Keratinocyte (primary cell): Measurements from ENCODE around the gene RNF212. TPM values are rescaled to one million over a fixed set of nuclear protein-coding genes. Genes with fewer than 3 reads are reported as not detected.

Source experiments
- DNase-seq: peaks from one replicate; pipeline ENCODE4 v3.0.0-alpha.2; 2011; ENCODE audit warnings: low read depth, missing footprints, low spot score
- FAIRE-seq: peaks from 2 replicates; lab custom pipeline; 2011; peaks lifted over from hg19 to GRCh38; lab: Jason Lieb, UNC
- H2AFZ ChIP-seq: 2 replicates; pipeline ENCODE4 v1.6.0; 2012; ENCODE audit warnings: low read length, control low read depth, inconsistent platforms; ENCODE audit not compliant: control insufficient read depth
- H3K27ac ChIP-seq: 2 replicates; pipeline ENCODE4 v1.5.1; 2011; ENCODE audit warnings: low read length; ENCODE audit not compliant: control insufficient read depth, insufficient read depth
- H3K27me3 ChIP-seq: 3 replicates; pipeline ENCODE4 v1.6.0; 2011; ENCODE audit warnings: low read length; ENCODE audit not compliant: control insufficient read depth, insufficient read depth; ENCODE audit errors: extremely low read depth
- H3K36me3 ChIP-seq, 2 experiments: 2 replicates in 1 of 2; 3 replicates in 1 of 2; pipeline ENCODE4 v1.5.1; 2011; ENCODE audit warnings: low read length in 2 of 2, mild to moderate bottlenecking in 1 of 2; ENCODE audit not compliant: control insufficient read depth in 2 of 2, insufficient read depth in 2 of 2; ENCODE audit errors: extremely low read depth in 1 of 2
- H3K4me1 ChIP-seq: 3 replicates; pipeline ENCODE4 v1.5.1; 2011; ENCODE audit warnings: low read length; ENCODE audit not compliant: control insufficient read depth, insufficient read depth; ENCODE audit errors: extremely low read depth
- H3K4me2 ChIP-seq: 3 replicates; pipeline ENCODE4 v1.6.0; 2011; ENCODE audit warnings: low read depth, low read length; ENCODE audit not compliant: control insufficient read depth, insufficient read depth; ENCODE audit errors: extremely low read depth
- H3K4me3 ChIP-seq, 3 experiments: fragments of 200-600 bp in 1 of 3; sonication (generic) in 1 of 3; 2 replicates in 2 of 3; 3 replicates in 1 of 3; pipeline ENCODE4 v1.5.1; 2011 to 2016; ENCODE audit warnings: low read length in 3 of 3, mild to moderate bottlenecking in 3 of 3, control low read depth in 2 of 3, inconsistent platforms in 1 of 3, low read depth in 1 of 3, mixed read lengths in 1 of 3, mixed run types in 1 of 3, moderate library complexity in 1 of 3; ENCODE audit not compliant: control insufficient read depth in 2 of 3, insufficient read depth in 2 of 3; ENCODE audit errors: extremely low read depth in 1 of 3
- H3K79me2 ChIP-seq: 2 replicates; pipeline ENCODE4 v1.6.0; 2012; ENCODE audit warnings: low read length; ENCODE audit not compliant: control insufficient read depth, insufficient read depth
- H3K9ac ChIP-seq: 3 replicates; pipeline ENCODE4 v1.6.0; 2011; ENCODE audit warnings: low read length; ENCODE audit not compliant: control insufficient read depth, insufficient read depth; ENCODE audit errors: extremely low read depth
- H3K9me1 ChIP-seq: 3 replicates; pipeline ENCODE4 v1.6.0; 2011; ENCODE audit warnings: low read length; ENCODE audit not compliant: control insufficient read depth, insufficient read depth; ENCODE audit errors: extremely low read depth
- H3K9me3 ChIP-seq: 2 replicates; pipeline ENCODE4 v1.5.1; 2012; ENCODE audit warnings: low read depth, low read length; ENCODE audit not compliant: control insufficient read depth
- H4K20me1 ChIP-seq: 3 replicates; pipeline ENCODE4 v1.6.0; 2011; ENCODE audit warnings: low read length; ENCODE audit not compliant: control insufficient read depth, insufficient read depth; ENCODE audit errors: extremely low read depth
- EZH2 ChIP-seq: IDR thresholded peaks from one replicate; pipeline ENCODE4 v1.6.1; 2012; ENCODE audit warnings: inconsistent platforms, mild to moderate bottlenecking, low read length, moderate library complexity
- dilution Hi-C: fragments of 300-500 bp; cut with MboI; formaldehyde crosslinking; loops from one replicate; pipeline ENCODE4 v1.7.0; 2020; ENCODE audit warnings: low sequenced_read_pairs; ENCODE audit not compliant: extremely low pct_ligation_motif_present
- polyA plus RNA-seq, 5 experiments: library from polyadenylated mRNA; depleted of rRNA in 3 of 5; stranded (reverse) in 3 of 5; stranded (forward) in 1 of 5; unstranded in 1 of 5; fragments of >200 nt; gene quantifications; 1 replicate in 1 of 5; 2 replicates in 3 of 5; 3 replicates in 1 of 5; pipeline versions ENCODE4 v1.2.1 to v1.2.3, GENCODE V29; 2011 to 2012; ENCODE audit warnings: missing spikeins in 2 of 5, low read depth in 1 of 5, low replicate concordance in 1 of 5
- TF ChIP-seq, protein P1 (sequence below), 3 experiments: IDR thresholded peaks in 1 of 3; conservative IDR thresholded peaks in 1 of 3; optimal IDR thresholded peaks in 1 of 3; 2 replicates in 2 of 3; 3 replicates in 1 of 3; pipeline versions ENCODE3 to v1.5.1; 2011; ENCODE audit warnings: low read length in 3 of 3, mild to moderate bottlenecking in 3 of 3, moderate library complexity in 2 of 3, control low read depth in 1 of 3, inconsistent platforms in 1 of 3; ENCODE audit not compliant: insufficient read depth in 2 of 3; ENCODE audit errors: extremely low read depth in 1 of 3

The RNF212 gene
- polyA plus RNA-seq, 1 donor (not counting 4 experiments of a cell fraction or from before 2014, with no cell fraction given): 0.16 TPM

DNA sequence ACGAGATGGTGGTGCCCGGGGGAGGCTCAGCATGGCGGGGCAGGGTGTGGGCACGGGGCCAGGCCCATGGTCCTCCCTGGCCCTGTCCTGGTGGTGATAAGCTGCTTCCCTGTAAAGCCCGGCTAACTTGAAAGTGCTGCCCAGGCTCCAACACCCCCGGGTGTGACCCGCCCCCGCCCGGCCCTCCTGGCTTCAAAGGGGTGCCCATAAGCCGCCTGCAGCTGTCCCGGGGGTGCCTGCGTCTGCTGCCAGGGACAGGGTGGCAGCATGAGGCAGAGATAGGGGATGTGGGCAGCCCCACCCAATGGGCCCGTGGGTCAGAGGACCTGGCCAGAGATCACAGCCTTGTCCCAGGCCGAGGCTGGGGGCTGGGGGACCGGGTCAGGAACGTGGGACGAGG lies 83.8 kb downstream of the RNF212 start:
- no peak overlapping the region for H3K27ac ChIP-seq
- H3K9me1 ChIP-seq: no peaks in the 10 kb centered on the region
- dilution Hi-C loops: no loop called here
- H3K4me2 ChIP-seq: no peak overlapping the region
- H3K9ac ChIP-seq: no peak overlapping the region
- no peaks in the 10 kb centered on the region for H3K9me3 ChIP-seq
- H2AFZ ChIP-seq: no peak overlapping the region
- FAIRE-seq (no peak), DNase-seq (no peak)
- H3K4me1 ChIP-seq: peaks cover 3% of the 10 kb centered on the region
- TF ChIP-seq EZH2: no peak
- TF ChIP-seq, protein P1, sequence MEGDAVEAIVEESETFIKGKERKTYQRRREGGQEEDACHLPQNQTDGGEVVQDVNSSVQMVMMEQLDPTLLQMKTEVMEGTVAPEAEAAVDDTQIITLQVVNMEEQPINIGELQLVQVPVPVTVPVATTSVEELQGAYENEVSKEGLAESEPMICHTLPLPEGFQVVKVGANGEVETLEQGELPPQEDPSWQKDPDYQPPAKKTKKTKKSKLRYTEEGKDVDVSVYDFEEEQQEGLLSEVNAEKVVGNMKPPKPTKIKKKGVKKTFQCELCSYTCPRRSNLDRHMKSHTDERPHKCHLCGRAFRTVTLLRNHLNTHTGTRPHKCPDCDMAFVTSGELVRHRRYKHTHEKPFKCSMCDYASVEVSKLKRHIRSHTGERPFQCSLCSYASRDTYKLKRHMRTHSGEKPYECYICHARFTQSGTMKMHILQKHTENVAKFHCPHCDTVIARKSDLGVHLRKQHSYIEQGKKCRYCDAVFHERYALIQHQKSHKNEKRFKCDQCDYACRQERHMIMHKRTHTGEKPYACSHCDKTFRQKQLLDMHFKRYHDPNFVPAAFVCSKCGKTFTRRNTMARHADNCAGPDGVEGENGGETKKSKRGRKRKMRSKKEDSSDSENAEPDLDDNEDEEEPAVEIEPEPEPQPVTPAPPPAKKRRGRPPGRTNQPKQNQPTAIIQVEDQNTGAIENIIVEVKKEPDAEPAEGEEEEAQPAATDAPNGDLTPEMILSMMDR (optimal IDR thresholded peaks at IDR 0.05 in 1 of 3, IDR thresholded peaks at IDR 0.05 in 1 of 3, conservative IDR thresholded peaks at IDR 0.05 in 1 of 3; ENCODE audit: extremely low read depth in 1 of 3, insufficient read depth in 2 of 3, low read length in 3 of 3): no peak
- H3K79me2 ChIP-seq: no peaks in the 10 kb centered on the region
- peaks cover 0 to 4% of the 10 kb centered on the region in 2 experiments for H3K36me3 ChIP-seq
- peaks cover 3% of the 10 kb centered on the region for H4K20me1 ChIP-seq
- H3K4me3 ChIP-seq: no peak overlapping the region
- H3K27me3 ChIP-seq: peaks cover 43% of the 10 kb centered on the region

DNA sequence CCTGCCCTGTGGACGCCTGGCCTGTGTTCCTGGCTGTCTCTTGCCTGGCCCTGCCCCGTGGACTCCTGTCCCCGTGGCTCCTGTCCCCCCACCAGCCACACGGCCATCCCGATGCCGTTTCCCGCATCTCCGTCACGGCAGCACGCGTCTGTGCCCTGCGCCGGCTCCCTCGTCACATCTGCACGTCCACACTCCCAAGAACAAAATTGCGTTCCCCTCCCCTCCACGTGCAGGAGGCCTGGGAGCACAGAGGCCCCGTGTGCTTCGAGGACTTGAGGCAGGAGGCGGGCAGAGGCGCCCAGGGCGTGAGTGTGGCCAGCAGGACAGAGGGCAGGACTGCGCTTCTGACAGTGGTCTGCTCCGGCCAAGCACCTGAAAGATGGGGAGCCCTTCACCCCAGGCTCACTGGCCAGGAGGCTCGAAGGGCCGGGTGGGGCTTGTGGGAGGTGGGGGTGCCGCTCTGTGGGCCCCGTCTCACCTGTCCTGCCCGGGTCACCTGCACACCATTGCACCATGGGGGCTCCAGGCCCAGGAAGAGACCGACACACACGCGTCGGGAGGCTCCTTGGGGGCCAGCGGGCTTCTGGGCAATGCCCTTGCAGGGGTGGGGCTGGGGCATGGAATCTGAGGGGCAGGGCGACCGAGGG lies 84.7 kb downstream of the RNF212 start:
- Histone ChIP-seq H2AFZ (no peak overlapping the region), H3K79me2 (no peaks in the 10 kb centered on the region), H3K9ac (no peak overlapping the region), H3K36me3 (peaks cover 0 to 4% of the 10 kb centered on the region in 2 experiments), H4K20me1 (peaks cover 3% of the 10 kb centered on the region), H3K27me3 (peaks cover 35% of the 10 kb centered on the region), H3K9me3 (no peaks in the 10 kb centered on the region), H3K27ac (no peak overlapping the region), H3K4me2 (no peak overlapping the region), H3K4me3 (no peak overlapping the region), H3K4me1 (peaks cover 3% of the 10 kb centered on the region), H3K9me1 (no peaks in the 10 kb centered on the region)
- no peak for DNase-seq
- TF ChIP-seq EZH2: no peak
- TF ChIP-seq, protein P1 (optimal IDR thresholded peaks at IDR 0.05 in 1 of 3, IDR thresholded peaks at IDR 0.05 in 1 of 3, conservative IDR thresholded peaks at IDR 0.05 in 1 of 3; ENCODE audit: extremely low read depth in 1 of 3, insufficient read depth in 2 of 3, low read length in 3 of 3): no peak
- dilution Hi-C loops: no loop called here
- FAIRE-seq: no peak
